IPS DF 4.7 (cell line): ENCODE results near the gene NRXN3.

Experiments
- DNase-seq: peaks from one replicate; pipeline ENCODE4 v3.0.0-alpha.2; 2013; ENCODE audit warnings: low spot score; ENCODE audit errors: extremely low read depth

The NRXN3 gene

DNA sequence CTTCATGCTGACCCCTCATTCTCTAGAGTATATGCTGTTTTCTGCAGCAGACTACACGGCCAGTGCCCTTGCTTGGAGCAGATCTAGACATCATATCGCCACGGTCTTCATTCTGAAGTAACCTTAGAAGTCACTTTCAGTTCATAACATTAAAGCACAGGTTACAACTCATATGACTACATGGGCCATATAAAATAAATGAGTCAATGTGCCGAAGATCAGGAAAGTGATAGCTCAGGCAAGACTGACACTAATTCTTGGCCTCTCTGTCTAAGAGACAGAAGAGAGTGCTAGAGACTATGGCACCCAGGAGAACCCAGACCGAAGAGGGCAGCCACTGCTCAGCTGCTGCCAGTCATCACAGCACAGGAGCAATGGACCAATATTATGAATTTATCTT, 1431.4 kb downstream of the NRXN3 start:
- no peak for DNase-seq

DNA sequence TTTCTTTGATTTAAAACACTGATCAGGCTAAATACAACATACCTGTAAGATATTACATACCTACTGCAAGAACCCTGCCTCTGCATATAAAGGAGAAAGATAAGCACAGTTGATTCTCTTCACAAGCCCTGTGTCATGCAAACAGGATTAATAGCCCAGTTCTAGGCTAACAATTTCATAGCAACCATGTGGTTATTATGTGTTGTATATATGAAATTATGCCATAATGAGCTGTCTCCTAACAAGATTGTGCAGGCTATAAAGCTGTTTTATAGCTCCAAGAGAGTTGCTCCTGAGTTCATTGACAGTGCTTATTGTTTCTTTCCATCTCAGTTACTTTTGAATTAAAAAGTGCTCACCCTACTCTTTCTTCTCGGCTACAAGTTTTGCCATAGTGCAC, 1431.9 kb downstream of the NRXN3 start:
- DNase-seq = no peak

DNA sequence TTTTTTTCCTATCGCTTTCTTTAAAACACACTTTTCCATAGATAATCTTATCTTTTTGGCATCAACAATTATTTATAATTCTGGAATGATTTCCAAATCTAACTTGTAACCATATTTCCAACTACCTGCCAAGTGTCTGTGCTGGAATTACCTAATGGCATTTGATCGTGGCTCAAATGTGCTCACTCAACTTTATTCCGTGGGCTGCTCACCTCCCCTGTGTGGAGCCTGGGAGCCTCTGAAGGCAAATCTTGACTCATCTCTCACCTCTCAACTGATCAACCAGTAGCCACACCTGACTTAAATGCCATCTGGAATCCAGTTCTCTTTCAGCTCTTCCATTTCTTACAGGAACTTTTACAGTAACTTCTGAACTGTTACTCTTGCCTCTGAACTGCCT, 1432.6 kb downstream of the NRXN3 start:
- no peak for DNase-seq

DNA sequence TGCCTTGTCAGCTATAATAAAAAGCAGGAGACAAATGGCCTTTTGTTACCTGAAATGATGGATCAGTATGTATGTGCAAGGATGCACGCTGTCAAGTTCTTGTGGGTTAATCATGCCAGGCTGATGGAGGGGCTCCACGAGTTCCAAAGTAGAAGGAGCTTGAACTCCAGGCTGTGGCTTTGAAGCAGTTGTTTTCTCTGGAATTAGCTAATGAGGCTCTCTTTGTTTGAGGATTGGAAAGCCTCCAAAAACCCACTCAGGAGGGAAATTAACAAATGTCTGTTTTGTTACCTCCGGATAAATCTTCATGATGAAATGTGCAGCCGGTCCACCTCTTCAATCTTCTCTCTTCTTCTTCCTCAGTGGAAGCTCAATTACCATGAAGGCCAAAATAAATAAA, 1435.7 kb downstream of the NRXN3 start:
- DNase-seq = no peak

DNA sequence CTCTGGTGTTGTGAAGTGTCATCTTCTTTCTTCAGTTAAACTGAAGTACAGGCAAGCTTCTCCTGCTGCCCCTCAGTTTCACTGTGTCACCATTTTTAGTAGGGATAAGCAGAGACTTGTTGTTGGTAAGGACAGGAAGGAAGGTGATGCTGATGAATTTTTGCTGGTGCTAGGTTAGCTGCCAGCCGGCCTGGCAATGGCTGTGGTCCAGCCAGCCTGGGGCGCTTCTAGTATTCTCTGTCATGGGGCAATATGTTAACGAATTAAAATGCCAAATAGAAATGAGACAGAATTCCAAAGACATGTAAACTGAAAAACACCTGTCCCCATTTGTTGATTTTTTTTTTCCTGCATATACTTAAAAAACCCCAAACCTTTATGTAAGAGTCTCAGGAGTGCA, 1438.3 kb downstream of the NRXN3 start:
- DNase-seq = no peak

DNA sequence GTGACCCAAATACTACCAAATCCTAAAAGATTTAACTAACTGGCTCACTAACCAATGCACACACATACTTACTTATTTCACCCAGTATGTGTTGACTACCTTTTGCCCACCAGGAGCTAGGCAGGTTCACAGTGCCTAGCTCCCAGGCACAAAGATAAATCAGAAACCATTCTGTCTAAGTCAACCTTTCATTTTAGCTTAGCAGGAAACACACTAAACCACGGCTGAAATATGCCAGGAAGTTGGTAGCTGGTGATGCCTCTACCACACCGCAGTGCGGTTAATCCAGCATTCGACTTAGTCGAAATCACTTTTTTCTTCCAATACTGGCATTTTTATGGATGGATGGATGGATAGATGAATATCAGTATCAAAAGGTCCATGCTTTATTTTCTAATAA, 1443.5 kb downstream of the NRXN3 start:
- DNase-seq = no peak

DNA sequence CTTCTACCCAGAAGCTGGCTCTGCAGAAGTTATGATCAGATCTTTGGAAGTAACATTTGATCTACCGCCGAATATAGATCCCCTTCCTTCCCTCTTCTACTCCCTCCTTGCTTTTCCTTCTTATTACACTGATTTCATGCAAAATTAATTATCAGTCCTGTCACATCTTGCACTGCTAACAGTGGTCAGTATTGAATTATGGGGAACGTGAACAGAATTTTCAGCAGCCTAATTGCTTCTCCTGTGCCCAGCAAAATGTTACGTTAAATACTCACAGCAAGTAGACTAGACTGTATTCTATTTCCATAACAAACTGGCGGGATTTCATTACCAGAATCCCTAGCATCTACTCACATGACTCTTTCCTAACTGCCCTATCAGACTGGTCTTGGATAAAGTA, 1444.3 kb downstream of the NRXN3 start:
- DNase-seq = no peak

DNA sequence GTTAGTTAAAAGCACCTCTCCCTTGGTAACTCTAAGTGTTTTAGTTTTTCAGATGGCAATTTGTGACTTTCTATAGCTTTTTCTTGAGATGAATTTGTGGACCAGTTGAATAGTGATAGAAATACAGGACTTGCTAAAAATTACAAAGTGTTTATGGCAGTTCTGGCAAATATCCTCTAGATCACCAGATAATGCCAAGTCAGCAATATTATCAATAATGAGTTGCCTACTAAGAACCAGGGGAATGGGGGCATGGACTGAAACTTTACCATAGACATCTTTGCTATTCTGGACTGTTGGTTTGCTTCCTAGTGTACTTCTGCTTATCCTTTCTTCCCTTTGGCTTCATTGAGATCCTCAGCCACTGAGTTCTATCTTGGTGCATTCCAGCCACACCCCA, 1456.9 kb downstream of the NRXN3 start:
- no peak for DNase-seq

DNA sequence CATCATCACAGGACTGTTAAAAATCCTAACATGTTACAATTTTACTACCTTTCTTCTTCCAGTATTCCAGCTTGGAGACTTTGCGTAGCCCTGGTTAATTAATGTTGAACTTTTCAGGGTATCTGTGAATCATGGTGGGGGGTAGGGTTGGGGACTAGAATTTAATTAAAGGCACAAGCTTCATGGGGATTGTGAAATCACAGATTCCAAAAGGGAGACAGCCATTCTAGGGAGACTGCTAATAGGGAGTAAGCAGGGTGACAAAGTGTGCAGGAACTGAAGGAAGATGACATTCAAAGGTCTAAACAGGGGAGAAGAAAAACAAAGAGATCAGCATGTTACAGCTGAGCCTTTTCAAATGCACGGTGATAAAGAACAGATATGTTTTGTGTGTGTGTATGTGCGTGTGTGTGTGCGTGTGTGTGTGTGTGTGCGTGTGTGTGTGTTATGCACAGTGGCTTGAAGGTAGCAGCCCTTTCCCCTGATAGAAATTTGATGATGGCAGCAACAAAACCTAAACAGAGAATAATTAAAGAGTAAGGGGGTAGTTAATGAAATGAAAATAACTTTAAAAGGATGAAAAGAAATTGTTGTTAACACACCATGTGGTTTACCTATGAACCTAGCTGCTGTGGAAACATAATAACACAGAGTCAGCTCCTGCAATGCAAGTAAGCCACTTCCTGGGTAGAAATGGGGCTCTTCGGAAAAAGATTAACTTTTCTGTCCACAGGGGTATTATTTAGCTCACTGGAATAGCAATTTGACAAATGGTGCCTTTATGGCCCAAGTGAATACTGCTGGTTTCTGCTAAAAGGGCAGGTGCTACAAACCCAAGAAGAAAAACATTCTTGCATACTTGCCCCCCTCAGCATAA, 1459.5 kb downstream of the NRXN3 start:
- DNase-seq = no peak

DNA sequence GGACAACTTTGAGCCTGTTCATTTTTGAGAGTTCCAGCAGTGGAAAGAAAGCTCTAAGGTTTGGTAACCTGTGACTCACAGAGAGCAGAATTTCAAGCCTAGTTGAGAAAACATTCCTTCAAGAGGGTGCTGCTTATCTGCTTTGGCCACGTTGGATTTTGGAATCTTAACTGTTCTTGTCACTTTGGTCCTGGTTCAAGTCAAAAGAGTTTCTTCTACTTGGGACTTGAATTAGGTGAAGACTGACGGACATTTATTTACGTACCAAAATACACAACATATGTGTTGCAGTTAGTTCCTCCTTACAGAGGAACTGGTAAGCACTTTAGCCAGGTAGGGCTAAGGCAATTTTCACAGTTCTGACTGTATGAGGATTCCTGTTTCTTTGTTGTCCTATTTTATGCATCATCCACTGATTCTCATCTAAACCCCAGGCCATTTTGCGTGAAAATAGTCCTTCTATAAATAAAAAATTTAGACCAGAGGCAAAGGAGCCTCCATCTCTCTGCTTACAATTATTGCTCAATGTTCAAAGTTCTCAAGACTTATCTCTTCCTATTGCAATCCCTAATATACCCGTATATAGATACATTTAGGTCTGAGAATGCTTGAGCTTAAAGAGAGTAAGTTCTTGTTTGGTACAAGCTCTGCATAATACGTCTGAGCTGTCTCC, 1460.3 kb downstream of the NRXN3 start:
- DNase-seq = no peak

DNA sequence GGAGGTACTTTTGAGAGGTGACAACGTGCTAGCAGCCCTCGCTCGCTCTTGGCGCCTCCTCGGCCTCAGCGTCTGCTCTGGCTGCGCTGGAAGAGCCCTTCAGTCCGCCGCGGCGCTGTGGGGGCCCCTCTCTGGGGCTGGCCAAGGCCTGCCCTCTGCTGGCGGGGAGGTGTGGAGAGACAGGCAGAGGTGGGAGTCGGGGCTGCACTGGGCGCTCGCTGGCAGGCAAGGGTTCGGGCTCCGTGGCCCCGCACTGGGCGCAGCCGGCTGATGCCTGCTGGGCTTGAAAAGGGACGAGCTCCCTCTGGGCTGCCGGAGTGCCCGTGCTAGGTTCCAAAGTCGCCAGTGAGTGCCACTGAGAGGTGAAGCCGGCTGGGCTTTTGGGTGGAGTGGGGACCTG, 1461.1 kb downstream of the NRXN3 start:
- DNase-seq = no peak

DNA sequence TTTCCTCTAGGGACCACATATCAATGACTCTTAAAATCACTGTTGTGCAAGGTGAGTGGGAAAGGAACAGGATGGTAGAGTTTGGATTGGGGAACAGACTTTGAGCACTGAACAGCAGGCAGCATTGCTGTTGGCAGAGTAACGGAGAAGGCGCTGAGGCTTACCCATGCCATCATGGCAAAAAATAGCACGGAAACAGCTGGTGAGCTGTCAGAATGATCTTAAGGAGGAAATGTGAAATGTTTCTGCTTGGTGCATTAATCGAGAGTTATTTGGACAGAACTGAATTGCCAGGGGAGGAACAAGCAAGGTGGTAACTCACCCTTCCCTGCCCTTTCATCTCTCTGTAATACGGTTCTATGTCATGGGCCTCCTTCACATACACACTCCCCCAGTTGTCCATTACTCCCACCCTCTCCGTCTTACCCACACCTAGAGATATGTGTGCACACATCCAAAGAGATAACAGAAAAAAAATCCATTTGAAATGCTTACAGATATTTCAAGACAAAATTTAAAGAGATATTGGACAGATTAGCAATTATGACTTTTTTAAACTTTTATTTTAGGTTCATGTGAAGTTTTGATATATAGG, 1468.6 kb downstream of the NRXN3 start:
- DNase-seq = no peak

DNA sequence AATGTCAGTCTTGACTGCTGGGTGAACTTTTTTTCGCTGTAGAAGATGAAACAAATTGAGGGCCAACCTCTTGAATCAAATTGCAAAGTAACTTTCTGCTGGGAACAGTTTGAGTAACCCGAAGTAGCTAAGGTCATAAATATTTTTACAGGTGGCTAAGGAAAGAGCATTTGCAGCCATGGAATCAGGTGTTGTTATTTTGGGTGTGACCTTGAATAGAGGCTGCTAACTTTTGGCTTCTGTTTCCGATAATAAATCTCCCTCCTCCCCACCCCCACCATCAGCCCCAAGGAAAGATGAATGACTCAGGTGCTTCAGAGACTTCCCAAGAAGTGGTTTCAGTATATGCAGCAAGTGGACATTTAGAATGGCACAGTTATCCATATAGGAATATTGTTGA, 1469.4 kb downstream of the NRXN3 start:
- DNase-seq = no peak

DNA sequence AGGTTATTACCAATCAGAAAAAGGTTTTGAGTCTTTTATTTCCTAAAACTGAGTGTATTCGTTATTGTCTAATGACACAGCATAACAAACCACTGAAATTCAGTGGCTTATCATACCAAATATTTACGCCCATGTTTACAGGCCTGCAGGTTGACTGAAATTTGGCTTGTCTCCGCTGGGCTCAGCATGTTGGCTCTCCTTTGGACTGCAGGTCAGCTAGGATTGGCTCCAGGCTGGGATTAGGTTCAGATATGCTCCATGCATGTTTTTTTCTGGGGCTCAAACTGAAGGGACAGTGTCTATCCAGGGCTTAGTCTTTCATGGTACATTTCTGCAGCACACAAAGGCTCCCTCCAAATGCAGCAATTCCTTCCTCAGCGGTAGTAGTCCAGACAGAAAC, 1471.2 kb downstream of the NRXN3 start:
- DNase-seq = no peak

DNA sequence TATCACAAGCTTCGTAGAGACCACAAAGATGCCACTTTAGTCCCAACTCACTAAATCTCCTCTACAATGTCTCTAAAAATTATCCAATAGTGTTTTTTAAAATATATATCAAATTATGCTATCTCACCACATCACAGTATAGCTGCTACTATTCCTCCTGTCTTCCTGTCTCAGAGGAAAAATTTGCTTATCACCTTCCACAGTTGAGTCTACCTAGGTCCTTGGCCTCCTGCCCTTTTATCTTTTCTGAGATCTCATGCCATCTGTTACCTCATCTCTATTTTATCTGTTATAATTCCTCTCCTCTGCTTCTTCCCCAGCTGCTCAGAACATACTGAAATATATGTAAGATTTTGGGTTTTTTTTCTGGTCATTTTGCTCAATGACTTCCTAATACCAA, 1473.0 kb downstream of the NRXN3 start:
- DNase-seq = no peak

DNA sequence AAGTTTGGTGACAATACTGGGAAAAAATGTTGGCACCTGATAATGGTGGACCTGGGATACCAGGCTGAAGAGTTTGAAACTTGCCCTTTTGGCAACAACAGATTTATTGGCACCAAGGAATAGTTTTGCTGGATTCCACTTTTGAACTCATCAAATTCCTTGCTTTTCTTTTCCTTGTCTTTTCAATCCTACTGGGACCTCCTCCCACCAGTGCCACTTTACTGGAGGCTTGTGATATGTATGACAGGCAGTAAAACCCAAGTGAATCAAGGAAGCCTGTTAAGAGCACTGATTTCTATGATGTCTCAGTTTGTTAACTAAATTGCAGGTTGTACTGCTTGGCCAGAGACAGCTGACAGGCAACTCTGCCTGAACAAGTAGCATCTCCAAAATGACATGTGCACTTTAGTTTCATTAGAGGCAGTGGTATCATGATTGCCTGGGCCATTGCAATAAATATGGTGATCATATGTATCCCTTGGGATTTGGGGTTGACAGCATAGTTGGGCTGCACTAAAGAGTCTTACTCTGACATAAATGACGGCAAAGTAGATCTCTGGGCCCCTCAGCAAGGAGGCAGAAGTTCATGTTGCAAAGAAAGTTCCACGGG, 1475.7 kb downstream of the NRXN3 start:
- no peak for DNase-seq

DNA sequence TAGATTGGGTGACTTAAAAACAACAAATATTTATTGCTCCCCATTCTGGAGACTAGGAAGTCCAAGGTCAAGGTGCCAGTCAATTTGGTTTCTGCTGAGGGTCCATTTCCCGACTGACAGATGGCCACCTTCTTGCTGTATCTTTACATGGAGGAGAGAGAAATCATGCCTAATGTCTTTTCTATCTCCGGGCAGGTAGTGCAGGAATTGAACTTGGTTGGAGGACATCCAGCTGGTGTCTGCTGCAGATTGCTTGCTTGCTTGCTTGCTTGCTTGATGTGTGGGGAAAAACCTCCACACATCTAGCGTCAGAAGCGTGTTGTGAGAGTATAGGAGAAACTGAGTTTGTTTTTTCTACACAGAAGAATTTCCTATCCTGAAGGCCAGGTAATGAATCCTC, 1479.7 kb downstream of the NRXN3 start:
- DNase-seq = no peak

DNA sequence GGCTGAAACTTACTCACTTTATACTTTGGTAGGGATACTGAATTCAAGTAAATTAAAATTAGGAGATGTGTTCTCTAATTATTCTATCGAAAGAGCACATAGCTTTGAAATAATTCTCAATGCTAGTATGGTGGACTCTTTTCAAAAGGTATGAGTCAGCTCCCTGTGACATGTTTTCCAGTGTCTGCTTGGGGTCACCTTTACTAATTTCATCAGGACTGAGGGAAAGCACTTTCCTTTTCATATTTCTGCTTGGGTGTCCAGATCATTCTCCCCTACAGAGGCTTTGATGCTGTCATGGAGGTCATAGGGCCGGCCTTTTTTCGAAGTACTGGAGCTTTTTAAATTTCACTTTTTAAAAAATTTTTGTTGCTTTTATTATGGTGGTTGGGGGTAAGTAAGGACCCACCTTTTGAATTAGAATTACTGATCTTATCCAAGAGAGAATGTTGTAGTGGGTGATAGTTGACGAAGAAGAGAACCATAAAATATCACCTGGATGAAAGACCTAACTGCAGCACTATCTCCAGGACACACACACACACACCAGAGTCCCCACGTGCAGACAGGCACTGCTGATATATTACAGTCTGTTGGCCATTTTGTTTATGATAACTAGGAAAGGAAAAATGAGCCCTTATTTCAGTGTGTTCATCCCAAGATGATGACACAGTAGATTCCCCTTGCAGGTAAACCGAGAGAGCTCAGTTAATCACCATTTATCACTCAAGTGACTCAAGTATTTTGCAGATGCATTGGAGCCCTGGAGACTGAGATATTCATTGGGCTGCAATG, 1482.5 kb downstream of the NRXN3 start:
- DNase-seq = no peak

DNA sequence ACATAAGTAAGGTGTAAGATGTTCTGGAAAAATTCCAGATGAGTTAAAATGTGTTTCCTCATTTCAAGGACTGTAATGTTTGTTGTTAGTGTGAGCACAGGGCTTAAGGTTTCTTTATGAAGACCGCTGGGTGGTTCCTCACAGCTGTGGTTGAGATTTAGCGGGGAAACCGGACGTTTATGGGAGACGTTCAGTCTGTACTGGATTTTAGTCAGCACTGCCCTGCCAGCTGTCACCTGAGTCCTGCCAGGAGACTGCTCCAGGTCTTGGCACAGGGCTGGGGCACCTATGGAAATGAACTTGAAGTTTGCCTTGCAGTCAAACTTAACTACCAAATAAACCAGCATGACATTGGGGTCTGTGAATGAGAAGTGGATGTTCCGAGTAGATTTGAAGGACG, 1485.9 kb downstream of the NRXN3 start:
- DNase-seq = no peak

DNA sequence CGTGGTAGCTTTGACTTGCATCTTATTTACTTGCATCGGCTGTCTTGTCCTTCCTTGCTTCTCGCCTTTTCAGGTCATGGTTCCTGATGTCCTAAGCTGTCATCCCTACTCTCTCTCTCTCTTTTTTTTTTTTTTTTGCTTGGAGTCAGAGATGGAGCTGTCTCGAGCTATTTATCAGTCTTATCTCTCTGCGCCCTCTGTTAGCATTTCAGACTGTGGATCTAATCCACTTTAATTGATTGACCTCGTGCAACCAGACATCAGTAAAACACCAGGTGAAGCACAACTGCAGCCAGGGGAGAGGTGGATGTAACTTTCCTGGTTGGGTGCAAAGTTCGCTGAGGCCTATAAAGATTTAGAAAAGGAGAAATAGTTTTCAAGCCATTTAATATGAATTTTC, 1486.3 kb downstream of the NRXN3 start:
- no peak for DNase-seq

DNA sequence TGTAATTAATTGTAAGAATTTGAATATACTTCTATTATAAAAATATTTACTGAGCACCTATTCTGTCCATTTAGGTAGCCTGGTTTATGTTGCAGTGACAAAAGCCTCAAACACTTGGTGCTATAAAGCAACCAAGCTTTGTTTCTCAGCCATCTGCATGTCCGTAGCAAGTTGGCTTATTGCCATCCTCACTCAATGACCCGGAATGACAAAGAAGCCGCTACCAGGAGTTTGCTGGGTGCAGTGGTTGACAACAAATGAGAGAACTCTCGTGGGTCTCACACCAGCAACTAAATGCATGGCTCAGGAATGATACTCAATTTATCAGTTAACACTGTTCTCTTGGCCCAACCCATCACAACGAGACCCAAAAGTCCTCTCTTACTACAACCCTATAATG, 1488.0 kb downstream of the NRXN3 start:
- no peak for DNase-seq
